Activated CD4-positive, alpha-beta T cell treated with anti-CD3 and anti-CD28 coated beads for 24 hours (primary cell): Measurements from ENCODE around the gene HLA-F.
A peak's percentile ranks its signal among the peaks of the same experiment; 100 is the strongest.

Experiments used
- DNase-seq, 2 donors: peaks; one replicate each; pipeline ENCODE4 v3.0.0-alpha.2; 2020; ENCODE audit warnings: low read depth in 2 of 2

The HLA-F gene

GRCh38 chr6:29724937-29725869, 2.0 kb downstream of the HLA-F start:
- DNase-seq, result no peak

GRCh38 chr6:29726001-29726400, 2.8 kb downstream of the HLA-F start:
- no peak for DNase-seq

GRCh38 chr6:29726571-29727194, 3.4 kb downstream of the HLA-F start:
- DNase-seq, result no peak

- DNase-seq, result no peak
These were observed 4.4 kb downstream of the HLA-F start for GRCh38 chr6:29727637-29728036.

DNA sequence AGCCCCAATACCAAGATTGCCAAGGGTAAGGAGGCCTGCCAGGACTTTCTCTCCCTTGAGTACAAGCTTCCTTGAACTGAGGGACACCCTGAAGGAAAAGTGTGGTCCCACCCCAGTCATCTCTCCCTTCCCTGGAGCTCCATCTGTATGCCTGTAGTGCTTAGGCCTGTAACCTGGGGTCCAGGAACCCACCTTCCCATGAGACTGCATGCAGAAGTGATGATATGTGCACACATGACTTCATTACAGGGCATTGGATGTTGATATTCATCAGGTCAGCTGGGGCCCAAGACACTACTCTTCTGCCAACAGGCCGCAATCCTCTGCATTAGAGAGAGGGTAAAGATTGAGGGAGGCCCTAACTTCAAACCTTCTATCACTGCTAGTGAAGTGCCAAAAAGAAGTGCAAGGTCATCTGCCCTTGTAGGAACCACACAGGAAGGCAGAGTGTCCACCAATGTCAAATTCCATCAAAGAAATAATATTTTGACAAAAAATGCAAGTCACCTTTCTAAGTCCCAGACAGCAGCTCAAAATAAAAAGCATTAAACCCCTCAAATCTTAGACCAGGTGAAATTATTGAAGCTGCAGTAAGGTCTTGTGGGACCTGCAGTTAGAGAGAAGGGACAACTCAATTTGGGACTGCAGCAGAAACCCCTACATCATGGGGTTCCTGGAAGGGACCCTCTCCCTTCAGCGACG, 5.1 kb downstream of the HLA-F start:
- DNase-seq, result no peak

DNA sequence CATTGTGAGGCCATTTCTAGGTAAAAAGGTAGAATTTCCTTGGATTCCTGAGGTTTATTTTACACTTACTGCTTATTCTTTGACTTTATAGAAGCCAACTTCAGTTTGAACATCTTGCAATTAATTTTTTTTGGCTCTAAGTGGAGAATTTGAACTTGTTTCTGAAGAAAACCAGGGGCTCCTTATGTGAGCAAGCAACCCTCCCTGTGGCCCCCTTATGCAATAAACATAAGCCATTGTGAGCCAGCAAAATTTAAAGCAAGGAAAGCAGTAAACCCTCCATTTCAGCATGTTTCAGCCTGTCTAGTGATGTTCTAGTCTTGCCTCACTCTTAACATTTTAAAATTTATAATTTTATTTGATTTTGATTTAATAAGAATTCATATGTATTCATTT, 5.6 kb downstream of the HLA-F start:
- DNase-seq, result no peak

- no peak for DNase-seq
These were observed 6.6 kb downstream of the HLA-F start for GRCh38 chr6:29729774-29730328.

- no peak for DNase-seq
These were observed 7.4 kb downstream of the HLA-F start for GRCh38 chr6:29730575-29731126.

DNA sequence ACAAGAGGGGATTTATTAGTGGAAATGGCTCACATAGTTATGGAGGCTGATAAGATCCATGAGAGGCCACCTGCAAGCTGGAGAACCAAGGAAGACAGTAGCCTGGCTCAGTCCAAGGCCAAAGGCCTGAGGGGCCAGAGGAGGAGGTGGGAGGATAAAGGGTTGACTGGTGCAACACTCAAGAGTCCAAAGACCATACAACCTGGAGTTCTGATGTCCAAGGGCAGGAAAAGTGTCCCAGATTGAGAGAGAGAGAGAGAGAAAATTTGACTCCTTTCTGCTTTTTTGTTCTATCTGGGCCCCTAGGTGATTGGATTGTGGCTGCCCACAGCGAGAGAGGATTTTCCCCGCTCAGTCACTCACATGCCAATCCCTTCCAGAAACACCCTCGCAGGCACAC, 8.0 kb downstream of the HLA-F start:
- DNase-seq, result no peak

GRCh38 chr6:29733057-29733456, 9.8 kb downstream of the HLA-F start:
- no peak for DNase-seq

DNA sequence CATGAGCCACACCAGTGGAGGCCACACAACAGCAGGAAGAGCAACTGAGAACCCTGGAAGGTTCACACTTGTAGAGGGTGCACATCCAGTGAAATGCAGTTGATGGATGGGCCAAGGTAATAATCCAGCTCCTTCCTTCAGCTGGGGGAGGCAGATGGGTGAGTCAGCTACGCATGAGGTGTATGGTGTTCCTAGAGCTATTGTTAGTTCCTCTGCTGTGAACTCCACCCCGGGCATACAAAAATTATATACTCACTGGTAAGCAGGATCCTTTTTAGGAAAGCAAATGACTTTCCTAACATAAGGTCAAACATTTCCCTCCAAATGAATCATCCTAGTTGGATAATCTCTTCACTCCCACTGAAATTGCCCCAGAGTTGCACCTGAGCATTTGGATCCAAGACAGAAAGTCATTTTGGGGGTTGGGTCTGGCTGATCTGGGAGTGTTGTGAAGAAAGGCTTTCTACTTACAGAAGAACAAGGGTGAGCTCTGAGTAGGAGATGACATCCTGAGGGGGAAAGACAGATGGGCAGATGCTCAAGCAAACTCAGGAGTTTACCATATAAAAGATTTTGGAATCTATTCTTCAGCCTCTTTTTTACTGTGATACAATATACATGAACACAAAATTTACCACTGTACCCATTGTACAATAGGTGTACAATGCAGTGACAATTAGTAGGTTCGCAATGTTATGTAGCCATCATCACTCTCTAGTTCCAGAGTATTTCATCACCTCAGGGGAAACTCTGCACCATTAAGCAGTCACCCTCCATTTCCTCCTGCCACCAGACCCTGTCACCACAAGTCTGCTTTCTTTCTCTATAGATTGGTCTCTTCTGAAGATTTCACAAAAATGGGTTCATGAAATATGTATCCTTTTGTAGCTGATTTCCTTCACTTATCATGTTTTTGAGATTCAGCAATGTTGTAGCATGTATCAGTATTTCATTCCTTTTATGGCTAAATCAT, 11.1 kb downstream of the HLA-F start:
- DNase-seq, result no peak

DNA sequence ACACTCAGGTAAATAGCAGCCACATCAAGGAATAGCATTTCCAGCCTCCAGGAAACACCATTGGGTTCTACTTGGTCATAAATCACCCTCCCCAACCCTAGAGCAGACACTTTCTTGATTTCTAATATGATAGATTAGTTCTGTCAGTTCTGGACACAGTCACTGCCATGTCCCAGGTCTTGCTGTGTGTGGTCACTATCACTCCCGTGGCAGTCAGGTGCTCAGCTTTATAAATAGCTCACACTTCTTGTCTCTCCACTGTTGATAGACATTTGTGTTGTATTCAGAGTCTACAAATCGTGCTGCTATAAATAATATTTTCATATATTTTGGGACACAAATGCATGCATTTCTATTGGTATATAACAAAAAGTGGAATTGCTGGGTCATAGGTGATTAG, 13.3 kb downstream of the HLA-F start:
- no peak for DNase-seq

- peak; percentile 39 to 63 for DNase-seq
These were observed 14.7 kb downstream of the HLA-F start for GRCh38 chr6:29737707-29738630.

DNA sequence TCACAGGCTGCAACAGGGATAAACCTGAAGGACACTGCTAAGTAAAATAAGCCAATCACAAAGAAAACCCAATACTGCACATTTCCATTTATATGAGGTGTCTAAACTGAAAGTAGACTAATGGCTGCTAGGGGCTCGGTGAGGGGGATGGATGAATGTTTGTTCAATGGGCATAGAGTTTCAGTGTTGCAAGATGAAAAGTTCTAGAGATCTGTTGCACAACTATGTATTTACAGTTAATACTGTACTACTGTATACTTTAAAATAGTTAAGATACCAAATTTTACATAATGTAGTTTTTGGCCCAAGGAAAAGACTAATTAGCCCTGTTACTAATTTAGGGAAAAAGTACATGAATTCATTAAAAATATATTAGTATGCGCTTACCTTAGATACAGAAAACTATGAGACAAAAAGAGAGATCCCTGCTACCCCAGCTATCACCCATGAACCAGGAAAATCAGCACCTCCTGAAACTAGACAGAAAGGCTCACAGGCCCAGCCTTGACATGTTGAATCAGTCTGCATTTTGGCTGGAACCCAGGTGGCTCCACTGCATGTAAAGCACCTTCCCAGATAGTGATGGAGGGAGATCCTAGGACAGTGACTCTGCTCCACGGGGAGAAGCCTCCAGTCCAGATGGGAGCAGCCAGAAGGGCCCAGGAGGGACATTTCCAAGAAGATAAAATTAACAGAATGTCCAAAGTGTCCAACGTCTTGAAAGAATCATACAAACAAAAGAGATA, 16.1 kb downstream of the HLA-F start:
- DNase-seq, result no peak

GRCh38 chr6:29739882-29740261, 16.6 kb downstream of the HLA-F start:
- DNase-seq, result no peak

DNA sequence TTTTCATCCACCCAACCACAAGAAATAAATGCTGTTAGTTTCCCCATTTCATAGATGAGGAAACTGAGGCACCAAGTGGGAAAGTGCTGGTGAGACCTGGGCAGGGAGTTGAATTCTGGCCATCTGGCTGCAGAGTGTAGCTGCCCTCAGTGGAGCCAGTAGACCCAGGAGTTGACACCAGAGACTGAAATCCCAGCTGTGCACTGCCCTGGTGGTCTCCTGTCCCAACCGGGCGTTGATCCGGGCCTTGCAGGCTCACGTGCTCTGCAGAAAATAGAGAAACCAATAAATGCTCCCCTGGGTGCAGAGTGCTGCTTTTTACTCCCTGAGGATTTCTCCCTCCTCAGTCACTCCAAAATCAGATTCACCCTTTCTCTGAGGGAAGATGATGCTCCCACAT, 18.4 kb downstream of the HLA-F start:
- DNase-seq, result no peak

GRCh38 chr6:29742127-29742526, 18.9 kb downstream of the HLA-F start:
- DNase-seq, result no peak

- DNase-seq, result no peak
These were observed 19.8 kb downstream of the HLA-F start for GRCh38 chr6:29743025-29743424.

GRCh38 chr6:29743568-29743967, 20.3 kb downstream of the HLA-F start:
- no peak for DNase-seq
